MM.1S (cell line): ENCODE measurements around the gene ATG5.

Experiments
- CTCF ChIP-seq: fragments of 300-600 bp; sonication (generic); IDR thresholded peaks from 2 replicates; pipeline ENCODE4 v1.5.1; 2016; ENCODE audit warnings: antibody characterized with exemption, low read length, mixed read lengths
- EZH2 ChIP-seq: fragments of 300-600 bp; sonication (generic); optimal IDR thresholded peaks from 2 replicates; pipeline ENCODE3; 2017; ENCODE audit warnings: low read depth, mild to moderate bottlenecking, antibody characterized with exemption, low read length, mixed read lengths
- EZH2phosphoT487 ChIP-seq: fragments of 300-600 bp; sonication (generic); IDR thresholded peaks from 2 replicates; pipeline ENCODE4 v1.6.1; 2018; ENCODE audit warnings: antibody characterized with exemption, low read length

- peak; percentile 90 for TF ChIP-seq CTCF
- TF ChIP-seq EZH2 = no peak
- no peak for TF ChIP-seq EZH2phosphoT487
These were observed 34.9 kb upstream of the ATG5 start, which contains the start of gene CRYBG1 for GRCh38 chr6:106360410-106360988.
